ENCODE results near the gene ACTR6.

Gene ACTR6

DNA sequence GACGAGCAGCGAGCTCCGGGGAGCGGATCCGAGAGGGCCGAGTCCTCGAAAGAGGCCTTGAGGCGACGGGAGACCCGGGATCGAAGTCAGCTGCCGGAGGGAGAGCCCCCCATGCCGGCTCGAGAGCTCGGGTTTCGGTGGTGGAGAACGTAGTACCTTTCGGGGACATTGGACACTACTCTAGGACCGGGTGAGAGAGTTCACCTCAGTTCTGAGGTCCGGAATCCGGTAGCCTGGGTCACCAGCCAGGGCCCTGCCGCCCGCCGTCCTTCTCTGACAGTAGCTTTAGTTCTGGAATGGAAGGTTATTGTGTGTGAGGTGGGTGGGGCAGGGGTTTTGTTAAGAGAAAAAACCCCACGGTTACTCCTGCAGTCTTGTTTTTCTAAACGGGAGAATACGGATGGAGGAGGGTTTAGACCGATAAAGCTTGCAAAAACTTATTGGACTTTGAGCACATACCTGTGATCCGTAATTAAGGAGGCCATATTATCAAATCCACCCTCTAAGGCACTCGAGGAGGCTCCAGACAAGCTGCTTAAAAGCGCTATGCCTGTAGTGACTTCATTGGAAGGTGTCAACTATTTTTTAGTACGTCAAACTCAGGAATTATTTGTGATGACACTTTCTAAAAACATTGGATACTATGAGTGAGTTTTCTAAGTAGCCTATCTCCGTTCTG is 67.1 kb downstream of the ACTR6 start:
- no peak for DNase-seq (ENCODE audit: low read depth)

GRCh38 chr12:100268835-100269564 is 68.4 kb downstream of the ACTR6 start:
- no peak for DNase-seq (ENCODE audit: low read depth)

DNA sequence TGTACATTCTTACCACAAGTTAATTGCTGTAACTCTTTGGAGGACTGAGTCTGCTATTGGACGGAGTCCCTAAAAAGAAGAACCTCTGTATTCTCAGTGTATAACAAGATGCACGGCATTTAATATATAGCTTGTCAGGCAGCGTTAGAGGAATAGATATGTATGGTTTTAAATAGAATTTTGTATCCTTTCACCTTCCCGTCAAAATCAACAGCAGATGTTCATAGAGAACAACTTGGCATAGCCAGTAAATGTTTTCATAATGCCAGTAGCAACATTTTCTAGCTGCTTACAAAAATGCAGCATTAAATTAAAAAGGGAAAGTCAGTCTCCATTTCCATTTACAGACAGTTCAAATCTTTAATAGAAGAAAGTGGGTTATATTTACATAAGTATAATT is 73.2 kb downstream of the ACTR6 start:
- DNase-seq (ENCODE audit: low read depth) = no peak
